Measurements from ENCODE around the gene NXPH1. TPM values are rescaled to one million over a fixed set of nuclear protein-coding genes. Genes with fewer than 3 reads are reported as not detected.

The NXPH1 gene
- total and polyA plus RNA-seq, 9 of the 15 experiments (the other 6 are each of a cell fraction or from before 2014, with no cell fraction given): 0.16 TPM; not detected in 8

- TF ChIP-seq ZNF445 (CRISPR knock-in tag; IDR thresholded peaks at IDR 0.05; ENCODE audit: low read depth) (no peak), MYC (IDR thresholded peaks at IDR 0.05; ENCODE audit: low read depth, low read length) (no peak), MYC (CRISPR knock-in tag; IDR thresholded peaks at IDR 0.05; ENCODE audit: borderline replicate concordance, low read depth) (no peak)
Measured at GRCh38 chr7:8560501-8560900, 127.1 kb downstream of the NXPH1 start (continued).

- Histone ChIP-seq H2AFZ (ENCODE audit: low read depth, low read length) (no peak overlapping the region), H4K20me1 (replicated peaks; ENCODE audit: control insufficient read depth, insufficient read depth, low read length) (no peaks in the 10 kb centered on the region), H3K4me1 (replicated peaks in 1 of 2; ENCODE audit: control insufficient read depth in 2 of 2, insufficient read depth in 2 of 2, low read length in 2 of 2) (no peaks in the 10 kb centered on the region), H3K79me2 (ENCODE audit: control insufficient read depth, insufficient read depth, low read length) (no peaks in the 10 kb centered on the region), H3K4me3 (no peak overlapping the region), H3K9ac (ENCODE audit: insufficient read depth in 1 of 2, low read depth in 2 of 2, low read length in 2 of 2) (no peak overlapping the region), H3K9me3 (replicated peaks; ENCODE audit: control insufficient read depth, insufficient read depth, low read depth, low read length) (no peaks in the 10 kb centered on the region), H3K36me3 (ENCODE audit: control insufficient read depth, insufficient read depth, low read length) (no peaks in the 10 kb centered on the region), H3K27ac (ENCODE audit: extremely low read depth, low read depth, low read length) (no peak overlapping the region), H3K9me1 (ENCODE audit: control insufficient read depth, insufficient read depth, low read length) (no peaks in the 10 kb centered on the region), H3K4me2 (ENCODE audit: insufficient read depth, low read length) (no peak overlapping the region), H3K27me3 (ENCODE audit: control insufficient read depth in 2 of 2, insufficient read depth in 2 of 2, low read length in 2 of 2) (no peaks in the 10 kb centered on the region)
- 0% methylated on average over 3 of the region's 3 CpGs for whole genome bisulfite sequencing (ENCODE audit: insufficient coverage, low coverage, missing lambda C conversion rate)
- BruUV-seq (replicated peaks): no TSS peak
- intact Hi-C loops (cut with micrococcal nuclease) (no loop called here), in situ Hi-C loops (cut with MboI) (no loop called here)
- ChIA-PET POLR2A (no interaction called here), CTCF (ENCODE audit: low intra/inter-chr PET ratio) (no interaction called here)
- TF ChIP-seq KLF13 (tag; IDR thresholded peaks at IDR 0.05; ENCODE audit: borderline replicate concordance, low read depth): no peak
- TF ChIP-seq CREB1 (IDR thresholded peaks at IDR 0.05): no peak
- no peak for TF ChIP-seq CREB1 (CRISPR knock-in tag; IDR thresholded peaks at IDR 0.05)
- TF ChIP-seq ZNF778 (CRISPR knock-in tag; IDR thresholded peaks at IDR 0.05): no peak
- no peak for TF ChIP-seq POLR3A (IDR thresholded peaks at IDR 0.05; ENCODE audit: borderline replicate concordance, extremely low read depth, insufficient read depth, insufficient read length)
- TF ChIP-seq ZBTB34 (CRISPR knock-in tag; IDR thresholded peaks at IDR 0.05): no peak
- DNase-seq (ENCODE audit: extremely low read depth in 1 of 4, low spot score in 3 of 4): no peak
- no peak for FAIRE-seq
- no peak for ATAC-seq
Measured at GRCh38 chr7:8561449-8561848, 128.0 kb downstream of the NXPH1 start.
